ENCODE measurements around the gene MACROD2.

Gene MACROD2

DNA sequence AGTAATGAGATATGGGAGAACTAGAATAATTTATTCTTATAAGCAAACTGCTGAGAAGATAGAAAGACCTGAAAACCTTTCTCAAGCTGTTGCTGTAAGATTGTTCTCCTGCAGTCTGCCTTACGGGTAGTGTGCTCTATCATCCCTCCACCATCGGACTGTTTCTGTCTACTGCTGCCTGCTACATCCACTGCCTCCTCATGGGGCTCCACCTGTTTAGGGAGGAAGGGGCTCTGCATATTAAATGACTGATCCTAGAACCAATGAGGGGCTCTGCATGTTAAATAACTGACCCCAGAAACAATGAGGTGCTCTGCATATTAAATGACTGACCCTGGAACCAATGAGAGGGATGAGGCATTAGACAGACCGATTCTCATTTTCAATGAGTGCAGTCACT is 1923.3 kb downstream of the MACROD2 start:
- ChIA-PET CTCF (no interaction called here), POLR2A (no interaction called here)

DNA sequence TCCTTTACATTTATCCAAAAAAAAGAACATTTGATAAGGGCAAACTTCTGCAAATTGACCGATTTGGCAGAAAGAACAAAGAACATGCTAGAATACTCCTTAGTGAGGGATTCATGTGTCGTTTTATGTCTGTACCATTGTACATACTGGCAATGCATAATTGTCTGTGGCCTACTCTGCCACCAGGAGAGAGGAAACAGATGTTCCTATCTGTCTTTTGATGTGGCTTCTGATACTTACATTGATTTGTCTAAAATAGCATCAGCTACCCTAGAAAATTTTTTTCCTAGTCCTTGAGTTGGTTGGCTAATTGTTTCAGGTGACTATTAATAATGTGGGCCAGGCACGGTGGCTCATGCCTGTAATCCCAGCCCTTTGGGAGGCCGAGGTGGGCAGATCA is 1923.8 kb downstream of the MACROD2 start:
- TF ChIP-seq, protein P1, sequence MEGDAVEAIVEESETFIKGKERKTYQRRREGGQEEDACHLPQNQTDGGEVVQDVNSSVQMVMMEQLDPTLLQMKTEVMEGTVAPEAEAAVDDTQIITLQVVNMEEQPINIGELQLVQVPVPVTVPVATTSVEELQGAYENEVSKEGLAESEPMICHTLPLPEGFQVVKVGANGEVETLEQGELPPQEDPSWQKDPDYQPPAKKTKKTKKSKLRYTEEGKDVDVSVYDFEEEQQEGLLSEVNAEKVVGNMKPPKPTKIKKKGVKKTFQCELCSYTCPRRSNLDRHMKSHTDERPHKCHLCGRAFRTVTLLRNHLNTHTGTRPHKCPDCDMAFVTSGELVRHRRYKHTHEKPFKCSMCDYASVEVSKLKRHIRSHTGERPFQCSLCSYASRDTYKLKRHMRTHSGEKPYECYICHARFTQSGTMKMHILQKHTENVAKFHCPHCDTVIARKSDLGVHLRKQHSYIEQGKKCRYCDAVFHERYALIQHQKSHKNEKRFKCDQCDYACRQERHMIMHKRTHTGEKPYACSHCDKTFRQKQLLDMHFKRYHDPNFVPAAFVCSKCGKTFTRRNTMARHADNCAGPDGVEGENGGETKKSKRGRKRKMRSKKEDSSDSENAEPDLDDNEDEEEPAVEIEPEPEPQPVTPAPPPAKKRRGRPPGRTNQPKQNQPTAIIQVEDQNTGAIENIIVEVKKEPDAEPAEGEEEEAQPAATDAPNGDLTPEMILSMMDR (IDR thresholded peaks at IDR 0.05; ENCODE audit: insufficient read depth, low read length, missing control alignments), result no peak
- CTCF ChIA-PET, result no interaction called here
- POLR2A ChIA-PET, result no interaction called here
- no peak for DNase-seq (ENCODE audit: low read depth, low spot score)
- H3K4me3 ChIP-seq (ENCODE audit: low read depth, low read length), result no peak overlapping the region

More for the DNA sequence above, 1923.3 kb downstream of the MACROD2 start:
- TF ChIP-seq, protein P1 (IDR thresholded peaks at IDR 0.05; ENCODE audit: insufficient read depth, low read length, missing control alignments), result no peak
- DNase-seq (ENCODE audit: low read depth, low spot score), result no peak
- no peak overlapping the region for H3K4me3 ChIP-seq (ENCODE audit: low read depth, low read length)

DNA sequence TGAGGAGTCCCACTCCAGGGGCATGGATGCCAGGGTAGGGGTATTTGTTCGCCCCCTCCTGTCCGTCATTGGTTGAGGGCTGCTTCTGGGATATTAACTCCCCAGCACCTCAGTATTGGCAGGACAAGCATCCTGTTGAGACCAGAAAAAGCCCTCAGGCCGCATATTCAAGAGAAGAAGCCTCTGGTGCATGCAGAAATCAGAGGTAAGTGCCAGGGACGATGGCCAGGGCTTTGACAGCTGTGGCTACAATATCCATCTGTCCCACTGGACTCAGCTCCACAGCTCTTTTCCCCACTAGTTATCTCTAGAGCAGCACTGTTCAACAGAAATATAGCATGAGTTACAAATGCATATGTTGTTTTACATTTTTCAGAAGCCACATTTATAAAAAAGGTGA is 1926.6 kb downstream of the MACROD2 start:
- DNase-seq (ENCODE audit: low read depth, low spot score), result no peak
- TF ChIP-seq, protein P1 (IDR thresholded peaks at IDR 0.05; ENCODE audit: insufficient read depth, low read length, missing control alignments), result no peak
- CTCF ChIA-PET, result no interaction called here
- POLR2A ChIA-PET, result no interaction called here
- H3K4me3 ChIP-seq (ENCODE audit: low read depth, low read length), result no peak overlapping the region

DNA sequence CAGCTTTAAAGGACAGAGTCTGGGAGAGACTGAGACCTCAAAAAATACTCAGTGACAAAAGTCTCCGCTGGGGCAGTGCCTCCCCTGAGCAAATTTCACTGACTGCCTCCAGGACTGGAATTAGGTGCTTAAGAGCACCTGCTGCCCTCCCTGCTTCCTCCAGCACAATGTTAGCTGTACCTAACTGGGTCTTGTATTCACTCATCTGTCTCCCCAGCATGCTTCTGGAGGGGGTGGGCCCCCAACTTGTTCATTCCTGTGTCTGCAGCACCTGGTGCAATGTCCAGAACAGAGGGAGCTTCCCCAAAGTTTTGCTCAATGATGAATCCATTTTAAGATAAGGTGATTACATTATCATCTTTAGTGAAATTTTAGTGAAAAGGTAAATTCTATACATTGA is 1927.2 kb downstream of the MACROD2 start:
- POLR2A ChIA-PET, result no interaction called here
- TF ChIP-seq, protein P1 (IDR thresholded peaks at IDR 0.05; ENCODE audit: insufficient read depth, low read length, missing control alignments), result no peak
- DNase-seq (ENCODE audit: low read depth, low spot score), result no peak
- H3K4me3 ChIP-seq (ENCODE audit: low read depth, low read length), result no peak overlapping the region
- CTCF ChIA-PET, result no interaction called here

DNA sequence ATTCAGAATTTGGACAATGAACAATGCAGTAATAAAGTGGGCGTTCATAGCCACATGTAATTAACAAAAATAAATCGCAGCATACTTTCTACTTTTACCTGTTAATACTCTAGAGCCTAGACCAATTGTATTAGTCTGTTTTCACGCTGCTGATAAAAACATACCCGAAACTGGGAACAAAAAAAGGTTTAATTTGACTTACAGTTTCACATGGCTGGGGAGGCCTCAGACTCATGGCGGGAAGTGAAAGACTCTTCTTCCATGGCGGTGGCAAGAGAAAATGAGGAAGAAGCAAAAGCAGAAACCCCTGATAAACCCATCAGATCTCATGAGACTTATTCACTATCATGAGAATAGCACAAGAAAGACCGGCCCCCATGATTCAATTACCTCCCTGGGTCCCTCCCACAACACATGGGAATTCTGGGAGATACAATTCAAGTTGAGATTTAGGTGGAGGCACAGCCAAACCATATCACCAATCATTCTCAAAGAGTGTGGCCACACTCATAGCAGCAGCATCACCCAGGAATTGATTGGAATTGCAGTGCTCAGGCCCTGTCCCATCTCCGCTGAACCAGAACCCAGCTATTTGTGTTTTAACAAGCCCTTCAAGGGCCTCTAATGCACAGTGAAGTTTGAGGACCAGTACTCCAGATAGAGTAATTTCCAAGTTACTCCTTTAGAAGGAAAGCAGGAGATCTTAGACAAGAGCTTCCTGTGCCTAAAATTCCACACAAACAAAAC is 1927.9 kb downstream of the MACROD2 start:
- ChIA-PET POLR2A (no interaction called here), CTCF (no interaction called here)
- TF ChIP-seq, protein P1 (IDR thresholded peaks at IDR 0.05; ENCODE audit: insufficient read depth, low read length, missing control alignments), result no peak
- DNase-seq (ENCODE audit: low read depth, low spot score), result no peak
- H3K4me3 ChIP-seq (ENCODE audit: low read depth, low read length), result no peak overlapping the region

DNA sequence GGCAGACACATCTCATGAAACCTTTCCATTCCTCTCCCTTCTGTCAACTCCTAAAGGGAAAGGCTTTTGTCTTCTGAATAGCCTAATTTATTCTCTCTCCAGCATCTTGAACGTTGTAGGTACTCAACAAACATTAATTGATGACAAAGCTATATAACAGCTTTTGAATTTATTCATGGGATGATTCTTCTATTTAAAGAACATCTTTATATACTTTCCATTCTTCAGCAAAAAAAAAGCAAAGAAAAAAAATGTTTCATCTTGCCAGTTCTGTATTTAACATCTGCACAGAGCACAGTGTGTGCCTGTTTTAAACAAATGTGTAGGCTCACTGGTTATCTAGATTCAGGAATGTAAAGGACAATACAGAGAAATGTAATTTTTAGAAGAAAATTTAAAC is 1929.2 kb downstream of the MACROD2 start:
- DNase-seq (ENCODE audit: low read depth, low spot score), result no peak
- ChIA-PET POLR2A (no interaction called here), CTCF (no interaction called here)
- no peak overlapping the region for H3K4me3 ChIP-seq (ENCODE audit: low read depth, low read length)
- TF ChIP-seq, protein P1 (IDR thresholded peaks at IDR 0.05; ENCODE audit: insufficient read depth, low read length, missing control alignments), result no peak
